ENCODE measurements around the gene LZTR1. TPM values are rescaled to one million over a fixed set of nuclear protein-coding genes. Genes with fewer than 3 reads are reported as not detected.
A peak's percentile ranks its signal among the peaks of the same experiment; 100 is the strongest.

The LZTR1 gene
- total RNA-seq, 1 donor from 2014 or later = 18.1 TPM

GRCh38 chr22:20965888-20966855 is 15.9 kb upstream of the LZTR1 start:
- H3K27ac ChIP-seq (replicated peaks) = no peak overlapping the region
- intact Hi-C loops (cut with micrococcal nuclease) = no loop called here
- TF ChIP-seq CTCF (IDR thresholded peaks at IDR 0.05; ENCODE audit: borderline replicate concordance) = no peak
- DNase-seq = peak; percentile 8
- H3K27me3 ChIP-seq (ENCODE audit: low read depth) = peaks cover 34% of the 10 kb centered on the region
- H3K9me3 ChIP-seq (replicated peaks) = no peaks in the 10 kb centered on the region
- H3K4me3 ChIP-seq = no peak overlapping the region
- H3K4me1 ChIP-seq = peaks cover 11% of the 10 kb centered on the region
- H3K36me3 ChIP-seq = no peaks in the 10 kb centered on the region

- H3K27me3 ChIP-seq (ENCODE audit: low read depth) = peaks cover 33% of the 10 kb centered on the region
- no peak for TF ChIP-seq CTCF (IDR thresholded peaks at IDR 0.05; ENCODE audit: borderline replicate concordance)
- peaks cover 11% of the 10 kb centered on the region for H3K4me1 ChIP-seq
- H3K27ac ChIP-seq (replicated peaks) = no peak within 1 kb of the TSS
- intact Hi-C loops (cut with micrococcal nuclease) = no loop called here
- DNase-seq = no peak
- no peak within 1 kb of the TSS for H3K4me3 ChIP-seq
- no peaks in the 10 kb centered on the region for H3K36me3 ChIP-seq
- no peaks in the 10 kb centered on the region for H3K9me3 ChIP-seq (replicated peaks)
Measured at GRCh38 chr22:20966883-20967696, 15.0 kb upstream of the LZTR1 start, which contains the start of gene AIFM3. Gene AIFM3, plus strand, starts transcription at chr22:20967255. Its CDS starts 690 bp downstream, at chr22:20967945.

- no peak for DNase-seq
- intact Hi-C loops (cut with micrococcal nuclease) = no loop called here
- peaks cover 11% of the 10 kb centered on the region for H3K4me1 ChIP-seq
- no peak overlapping the region for H3K27ac ChIP-seq (replicated peaks)
- no peaks in the 10 kb centered on the region for H3K9me3 ChIP-seq (replicated peaks)
- no peak overlapping the region for H3K4me3 ChIP-seq
- no peak for TF ChIP-seq CTCF (IDR thresholded peaks at IDR 0.05; ENCODE audit: borderline replicate concordance)
- no peaks in the 10 kb centered on the region for H3K36me3 ChIP-seq
- H3K27me3 ChIP-seq (ENCODE audit: low read depth) = peaks cover 27% of the 10 kb centered on the region
Measured at GRCh38 chr22:20967697-20968211, 14.3 kb upstream of the LZTR1 start.

- H3K27me3 ChIP-seq (ENCODE audit: low read depth) = peaks cover 20% of the 10 kb centered on the region
- H3K9me3 ChIP-seq (replicated peaks) = no peaks in the 10 kb centered on the region
- H3K4me3 ChIP-seq = no peak overlapping the region
- no peak for DNase-seq
- no peak for TF ChIP-seq CTCF (IDR thresholded peaks at IDR 0.05; ENCODE audit: borderline replicate concordance)
- peaks cover 11% of the 10 kb centered on the region for H3K4me1 ChIP-seq
- no peaks in the 10 kb centered on the region for H3K36me3 ChIP-seq
- intact Hi-C loops (cut with micrococcal nuclease) = no loop called here
- no peak overlapping the region for H3K27ac ChIP-seq (replicated peaks)
Measured at GRCh38 chr22:20968281-20968977, 13.7 kb upstream of the LZTR1 start.

Data from left ventricle myocardium inferior (tissue), 1 donor.